GM21528 (cell line): ENCODE data around the gene SPINDOC.
A peak's percentile ranks its signal among the peaks of the same experiment; 100 is the strongest.
"Not testable (repeated sequence)": the region's sequence is repeated elsewhere in the genome, so short reads cannot be mapped to it uniquely, and the experiment has no call there.

Source experiments
- ATAC-seq: cut with Tn5 transposase; IDR thresholded peaks from one replicate; pipeline ENCODE4 v1.9.1; 2021; ENCODE audit warnings: mild to moderate bottlenecking, moderate library complexity; ENCODE audit not compliant: unreplicated experiment, low FRiP score

The SPINDOC gene

GRCh38 chr11:63783925-63784592, 29.2 kb upstream of the SPINDOC start:
- no peak for ATAC-seq

- ATAC-seq, result no peak
Observed at GRCh38 chr11:63785823-63786222, 27.4 kb upstream of the SPINDOC start.

- ATAC-seq, result no peak
Observed at GRCh38 chr11:63791495-63792167, 21.6 kb upstream of the SPINDOC start.

GRCh38 chr11:63793161-63793560, 20.1 kb upstream of the SPINDOC start:
- ATAC-seq, result no peak

GRCh38 chr11:63795066-63795465, 18.2 kb upstream of the SPINDOC start:
- no peak for ATAC-seq

GRCh38 chr11:63800921-63801320, 12.3 kb upstream of the SPINDOC start:
- no peak for ATAC-seq

- no peak for ATAC-seq
Observed at GRCh38 chr11:63802637-63803414, 10.4 kb upstream of the SPINDOC start.

- ATAC-seq, result no peak
Observed at GRCh38 chr11:63804259-63804658, 9.0 kb upstream of the SPINDOC start.

- no peak for ATAC-seq
Observed at GRCh38 chr11:63805844-63806415, 7.3 kb upstream of the SPINDOC start.

- not testable (repeated sequence) for ATAC-seq
Observed at GRCh38 chr11:63810383-63810782, 2.9 kb upstream of the SPINDOC start.

- no peak for ATAC-seq
Observed at GRCh38 chr11:63811522-63811921, 1.7 kb upstream of the SPINDOC start.

- peak; percentile 39 for ATAC-seq
Observed at GRCh38 chr11:63813563-63814382, 517 bp downstream of the SPINDOC start.

- no peak for ATAC-seq
Observed at GRCh38 chr11:63814383-63814736, 1.1 kb downstream of the SPINDOC start.

GRCh38 chr11:63816166-63816565, 2.9 kb downstream of the SPINDOC start:
- no peak for ATAC-seq

GRCh38 chr11:63816732-63817131, 3.5 kb downstream of the SPINDOC start:
- no peak for ATAC-seq

GRCh38 chr11:63817758-63818498, 4.7 kb downstream of the SPINDOC start:
- no peak for ATAC-seq

GRCh38 chr11:63818609-63819008, 5.4 kb downstream of the SPINDOC start:
- no peak for ATAC-seq

- no peak for ATAC-seq
Observed at GRCh38 chr11:63821411-63821810, 8.2 kb downstream of the SPINDOC start.

- ATAC-seq, result no peak
Observed at GRCh38 chr11:63826471-63827190, 13.4 kb downstream of the SPINDOC start.
